OCI-LY3 (cell line): ENCODE data around the gene TTC39B.

ENCODE experiments used
- H2AFZ ChIP-seq: fragments of 200-600, 300-600 bp; shearing (Covaris generic); 2 replicates; pipeline ENCODE4 v1.6.0; 2014; ENCODE audit warnings: antibody characterized with exemption, low read depth, low read length
- H3K27ac ChIP-seq: fragments of 200-600, 300-600 bp; sonication (generic); 2 replicates; pipeline ENCODE4 v1.5.1; 2014; ENCODE audit warnings: mild to moderate bottlenecking, low read length, moderate library complexity, mixed read lengths
- H3K27me3 ChIP-seq: fragments of 200-600, 300-600 bp; sonication (generic); 2 replicates; pipeline ENCODE4 v1.6.1; 2014; ENCODE audit warnings: low read depth, low read length, mixed read lengths
- H3K36me3 ChIP-seq: fragments of 200-600, 300-600 bp; sonication (generic); replicated peaks from 2 replicates; pipeline ENCODE3; 2014; ENCODE audit warnings: low read depth, low read length, mixed read lengths
- H3K4me1 ChIP-seq: fragments of 300-600, 200-600 bp; sonication (generic); 2 replicates; pipeline ENCODE4 v1.6.1; 2014; ENCODE audit warnings: low read length, mixed read lengths
- H3K4me2 ChIP-seq: fragments of 200-600, 300-600 bp; sonication (generic); 2 replicates; pipeline ENCODE4 v1.6.1; 2014; ENCODE audit warnings: low read length, mixed read lengths
- H3K4me3 ChIP-seq: fragments of 300-600, 200-600 bp; sonication (generic); 2 replicates; pipeline ENCODE4 v1.5.1; 2014; ENCODE audit warnings: antibody characterized with exemption, mild to moderate bottlenecking, low read length, moderate library complexity
- H3K79me2 ChIP-seq: fragments of 300-600, 200-600 bp; shearing (Covaris generic); 2 replicates; pipeline ENCODE4 v1.6.1; 2014; ENCODE audit warnings: mild to moderate bottlenecking, low read length, mixed read lengths
- H3K9ac ChIP-seq: fragments of 300-600, 200-600 bp; shearing (Covaris generic); 2 replicates; pipeline ENCODE4 v1.6.0; 2014; ENCODE audit warnings: mild to moderate bottlenecking, low read length, moderate library complexity
- H3K9me3 ChIP-seq: fragments of 200-600, 300-600 bp; shearing (Covaris generic); 2 replicates; pipeline ENCODE4 v1.6.1; 2014; ENCODE audit warnings: low read length, mixed read lengths; ENCODE audit not compliant: insufficient read depth
- H4K20me1 ChIP-seq: fragments of 200-600, 300-600 bp; sonication (generic); 2 replicates; pipeline ENCODE4 v1.6.1; 2016; ENCODE audit warnings: low read length, mixed read lengths; ENCODE audit not compliant: insufficient read depth
- EZH2phosphoT487 ChIP-seq: fragments of 200-600 bp; shearing (Covaris generic); IDR thresholded peaks from 2 replicates; pipeline ENCODE4 v1.6.1; 2018; ENCODE audit warnings: antibody characterized with exemption, mixed run types, low read depth
- TF ChIP-seq, protein P1 (sequence below): fragments of 200-600, 300-600 bp; sonication (generic); IDR thresholded peaks from 2 replicates; pipeline ENCODE4 v1.5.1; 2014; ENCODE audit warnings: antibody characterized with exemption, low read length, low read depth

Gene TTC39B

DNA sequence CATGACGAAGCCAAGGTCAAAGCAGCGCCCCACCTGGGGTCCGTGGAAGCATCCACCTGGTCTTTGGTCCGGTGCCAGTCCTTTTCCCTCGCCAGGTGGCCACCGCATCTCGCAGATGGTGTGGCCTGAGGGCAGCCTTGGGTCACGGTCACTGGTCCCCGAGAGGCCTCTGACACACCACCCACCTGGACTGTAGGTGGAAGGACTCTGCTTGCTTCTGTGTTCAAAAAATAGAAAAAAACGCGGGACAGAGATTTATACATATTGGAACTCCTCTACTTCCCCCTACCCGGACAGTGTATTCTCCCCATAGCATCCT lies 466 bp upstream of the TTC39B start:
- H3K4me1 ChIP-seq, result peaks cover 24% of the 10 kb centered on the region
- H3K9me3 ChIP-seq, result no peaks in the 10 kb centered on the region
- no peak for TF ChIP-seq EZH2phosphoT487
- TF ChIP-seq, protein P1, sequence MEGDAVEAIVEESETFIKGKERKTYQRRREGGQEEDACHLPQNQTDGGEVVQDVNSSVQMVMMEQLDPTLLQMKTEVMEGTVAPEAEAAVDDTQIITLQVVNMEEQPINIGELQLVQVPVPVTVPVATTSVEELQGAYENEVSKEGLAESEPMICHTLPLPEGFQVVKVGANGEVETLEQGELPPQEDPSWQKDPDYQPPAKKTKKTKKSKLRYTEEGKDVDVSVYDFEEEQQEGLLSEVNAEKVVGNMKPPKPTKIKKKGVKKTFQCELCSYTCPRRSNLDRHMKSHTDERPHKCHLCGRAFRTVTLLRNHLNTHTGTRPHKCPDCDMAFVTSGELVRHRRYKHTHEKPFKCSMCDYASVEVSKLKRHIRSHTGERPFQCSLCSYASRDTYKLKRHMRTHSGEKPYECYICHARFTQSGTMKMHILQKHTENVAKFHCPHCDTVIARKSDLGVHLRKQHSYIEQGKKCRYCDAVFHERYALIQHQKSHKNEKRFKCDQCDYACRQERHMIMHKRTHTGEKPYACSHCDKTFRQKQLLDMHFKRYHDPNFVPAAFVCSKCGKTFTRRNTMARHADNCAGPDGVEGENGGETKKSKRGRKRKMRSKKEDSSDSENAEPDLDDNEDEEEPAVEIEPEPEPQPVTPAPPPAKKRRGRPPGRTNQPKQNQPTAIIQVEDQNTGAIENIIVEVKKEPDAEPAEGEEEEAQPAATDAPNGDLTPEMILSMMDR, result no peak; the same call in 1 of the 2 replicates
- H3K27me3 ChIP-seq, result peaks cover 39% of the 10 kb centered on the region
- no peaks in the 10 kb centered on the region for H4K20me1 ChIP-seq
- peak overlapping the region; percentile 85 for H3K4me3 ChIP-seq
- H2AFZ ChIP-seq, result peak overlapping the region; percentile 98
- H3K79me2 ChIP-seq, result no peaks in the 10 kb centered on the region
- peak overlapping the region; percentile 59 for H3K9ac ChIP-seq
- H3K4me2 ChIP-seq, result peak overlapping the region; percentile 97
- no peaks in the 10 kb centered on the region for H3K36me3 ChIP-seq
- no peak overlapping the region for H3K27ac ChIP-seq

DNA sequence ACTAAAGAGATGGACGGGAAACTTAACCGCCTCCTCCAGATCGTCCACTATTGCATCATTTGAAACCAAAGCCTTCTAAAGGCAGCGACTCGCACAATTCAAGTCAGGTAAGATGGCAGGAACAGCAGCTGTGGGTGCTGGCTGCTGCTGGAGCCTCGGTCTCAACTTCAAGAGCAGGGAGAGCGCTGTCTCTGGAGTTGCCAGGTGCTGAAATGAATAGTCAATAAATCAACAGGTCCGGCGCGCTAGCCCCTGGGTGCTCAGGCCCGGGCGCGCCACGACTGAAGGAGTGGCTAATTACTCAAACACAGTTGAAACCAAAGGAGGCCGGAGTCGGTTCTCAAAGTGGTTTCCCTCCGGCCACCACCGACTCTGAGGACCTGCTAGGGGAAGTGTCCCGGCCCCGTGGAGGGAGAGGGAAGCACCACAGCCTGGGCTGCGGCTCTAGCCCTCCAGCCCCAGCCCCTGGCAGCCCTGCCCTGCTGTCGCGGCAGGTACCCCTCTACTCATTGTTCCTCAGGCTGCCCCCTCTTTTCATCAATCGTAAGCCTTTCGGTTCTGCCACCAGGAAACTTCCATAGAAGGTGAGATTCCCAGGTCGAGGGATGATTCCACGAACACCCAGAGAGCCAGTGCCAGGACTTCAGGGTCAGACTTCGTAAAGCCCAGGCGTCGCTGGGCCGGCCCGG lies 804 bp downstream of the TTC39B start:
- no peak overlapping the region for H3K27ac ChIP-seq
- H2AFZ ChIP-seq, result peak overlapping the region; percentile 98
- H3K9me3 ChIP-seq, result no peaks in the 10 kb centered on the region

DNA sequence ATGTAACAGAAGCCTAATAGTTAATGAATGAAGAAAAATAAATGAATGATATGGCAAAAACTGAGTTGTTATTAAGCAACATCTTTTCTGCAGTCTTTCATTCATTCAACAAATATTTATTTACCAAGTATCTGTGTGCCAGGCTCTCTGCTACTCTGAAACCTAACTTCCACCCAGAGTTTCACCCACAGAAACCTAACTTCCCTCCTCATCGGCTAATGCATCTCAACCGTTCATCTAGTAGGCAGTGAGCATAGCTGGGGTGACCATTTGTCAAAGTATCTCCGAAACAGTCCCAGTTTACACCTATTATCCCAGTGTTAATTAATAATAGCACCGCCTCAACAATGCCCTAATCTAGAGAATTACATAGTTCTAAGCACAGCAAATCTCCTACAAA lies 1.5 kb downstream of the TTC39B start:
- peaks cover 24% of the 10 kb centered on the region for H3K4me1 ChIP-seq
- H3K36me3 ChIP-seq, result no peaks in the 10 kb centered on the region
- no peak overlapping the region for H3K9ac ChIP-seq
- no peaks in the 10 kb centered on the region for H3K79me2 ChIP-seq
- no peak overlapping the region for H3K4me3 ChIP-seq
- H3K4me2 ChIP-seq, result 0 out of 2 replicates have a peak overlapping the region, but pooled peaks have one; percentile 2
- no peak overlapping the region for H3K27ac ChIP-seq
- peaks cover 35% of the 10 kb centered on the region for H3K27me3 ChIP-seq
- H2AFZ ChIP-seq, result no peak overlapping the region
- TF ChIP-seq EZH2phosphoT487, result no peak
- TF ChIP-seq, protein P1, result no peak
- no peaks in the 10 kb centered on the region for H3K9me3 ChIP-seq
- H4K20me1 ChIP-seq, result no peaks in the 10 kb centered on the region

More for the DNA sequence above, 804 bp downstream of the TTC39B start:
- H3K27me3 ChIP-seq, result peaks cover 39% of the 10 kb centered on the region
- H3K4me1 ChIP-seq, result peaks cover 24% of the 10 kb centered on the region
- H3K4me2 ChIP-seq, result peak overlapping the region; percentile 97
- peak overlapping the region; percentile 59 for H3K9ac ChIP-seq
- no peaks in the 10 kb centered on the region for H3K79me2 ChIP-seq
- H3K4me3 ChIP-seq, result peak overlapping the region; percentile 85
- H4K20me1 ChIP-seq, result no peaks in the 10 kb centered on the region
- no peak for TF ChIP-seq EZH2phosphoT487
- TF ChIP-seq, protein P1, result no peak
- no peaks in the 10 kb centered on the region for H3K36me3 ChIP-seq

DNA sequence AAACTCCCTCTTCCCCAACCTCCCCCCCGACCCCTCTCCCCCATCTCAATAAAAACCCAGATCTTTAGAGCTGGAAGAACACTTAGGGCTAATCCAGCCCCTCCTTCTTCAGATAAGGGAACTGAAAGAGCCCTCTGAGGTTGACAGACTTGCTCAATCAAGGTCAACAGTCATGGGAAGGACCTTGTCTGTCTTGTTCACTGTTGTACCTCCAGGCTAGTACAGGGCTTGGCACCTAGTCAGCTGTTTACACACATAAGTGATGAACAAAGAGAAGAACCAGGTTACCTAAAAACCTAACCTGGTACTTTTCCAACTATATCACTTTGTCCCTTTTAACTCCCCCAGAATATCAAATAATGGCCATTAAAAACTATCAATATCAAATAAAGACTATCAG lies 2.4 kb downstream of the TTC39B start:
- no peak overlapping the region for H3K4me2 ChIP-seq
- no peak overlapping the region for H3K4me3 ChIP-seq
- H3K36me3 ChIP-seq, result no peaks in the 10 kb centered on the region
- H3K9ac ChIP-seq, result no peak overlapping the region
- peaks cover 27% of the 10 kb centered on the region for H3K27me3 ChIP-seq
- H3K27ac ChIP-seq, result no peak overlapping the region
- peaks cover 31% of the 10 kb centered on the region for H3K4me1 ChIP-seq
- TF ChIP-seq, protein P1, result no peak
- TF ChIP-seq EZH2phosphoT487, result no peak
- no peaks in the 10 kb centered on the region for H4K20me1 ChIP-seq
- H3K79me2 ChIP-seq, result no peaks in the 10 kb centered on the region
- no peak overlapping the region for H2AFZ ChIP-seq
- H3K9me3 ChIP-seq, result no peaks in the 10 kb centered on the region
